HCT116 (cell line): ENCODE data around the gene KCNQ4. TPM values are rescaled to one million over a fixed set of nuclear protein-coding genes. Genes with fewer than 3 reads are reported as not detected.

Experiments
- ATAC-seq: fragments of 200-7000 bp; cut with Tn5 transposase; 2 replicates; pipeline ENCODE4 v1.9.1; 2020; ENCODE audit warnings: mild to moderate bottlenecking, moderate library complexity
- BruUV-seq: library from RNA; stranded (reverse); fragments of 400-500 nt; replicated peaks from 2 replicates; lab custom pipeline; 2021; lab: Mats Ljungman, UMichigan
- CTCF ChIA-PET: fragments of 300-600 bp; sonication (Branson Sonifier 250); formaldehyde crosslinking; loops from one replicate; lab custom pipeline; 2021; ENCODE audit warnings: antibody characterized with exemption; lab: Charles Lee
- POLR2A ChIA-PET: fragments of 300-600, 350-600 bp; sonication (Branson Sonifier 250); formaldehyde crosslinking; loops from one replicate; lab custom pipeline; 2021; ENCODE audit warnings: antibody characterized with exemption; lab: Charles Lee
- RAD21 ChIA-PET, 2 experiments: fragments of 300-600 bp; sonication (Branson Sonifier 250); formaldehyde crosslinking; loops; one replicate each; lab custom pipeline; 2023; ENCODE audit warnings: low total read pairs in 2 of 2; ENCODE audit not compliant: uncharacterized antibody in 2 of 2, unreplicated experiment in 2 of 2, low non-redundant PET in 1 of 2; lab: Charles Lee
- DNase-seq: peaks from one replicate; pipeline ENCODE4 v3.0.0-alpha.2; 2010; ENCODE audit warnings: low read depth, low spot score
- H2AFZ ChIP-seq: fragments of 200-600 bp; shearing (Covaris generic), sonication (generic); 2 replicates; pipeline ENCODE4 v1.6.1; 2017; ENCODE audit warnings: low read depth, mixed run types, mixed read lengths, antibody characterized with exemption, low read length; ENCODE audit not compliant: poor library complexity, severe bottlenecking
- H3K27ac ChIP-seq: 2 replicates; pipeline ENCODE4 v1.5.1; 2012; ENCODE audit warnings: low read depth, low read length
- H3K27me3 ChIP-seq: fragments of 200-600 bp; sonication (generic); 2 replicates; pipeline ENCODE4 v1.6.1; 2016; ENCODE audit warnings: mixed run types, low read length, mixed read lengths; ENCODE audit not compliant: insufficient read depth
- H3K36me3 ChIP-seq, 2 experiments: fragments of 200-500 bp in 1 of 2; fragments of 200-600 bp in 1 of 2; sonication (Bioruptor generic) in 1 of 2; sonication (generic) in 1 of 2; 2 replicates each; pipeline versions ENCODE4 v1.5.1 to v1.6.1; 2014 to 2016; ENCODE audit warnings: low read length in 2 of 2, inconsistent platforms in 1 of 2, mixed read lengths in 1 of 2, mixed run types in 1 of 2; ENCODE audit not compliant: insufficient read depth in 2 of 2, control insufficient read depth in 1 of 2
- H3K4me1 ChIP-seq, 2 experiments: fragments of 200-600 bp in 1 of 2; sonication (generic) in 1 of 2; 2 replicates each; pipeline versions ENCODE4 v1.5.1 to v1.6.1; 2012 to 2017; ENCODE audit warnings: low read length in 2 of 2, inconsistent platforms in 1 of 2, mild to moderate bottlenecking in 1 of 2, mixed read lengths in 1 of 2, mixed run types in 1 of 2, moderate library complexity in 1 of 2; ENCODE audit not compliant: insufficient read depth in 2 of 2, control insufficient read depth in 1 of 2
- H3K4me2 ChIP-seq: fragments of 200-600 bp; sonication (generic); 2 replicates; pipeline ENCODE4 v1.6.1; 2017; ENCODE audit warnings: mixed run types, low read length, mixed read lengths
- H3K4me3 ChIP-seq, 2 experiments: fragments of 200-600 bp in 1 of 2; sonication (generic) in 1 of 2; replicated peaks in 1 of 2; 2 replicates each; pipeline ENCODE4 v1.5.1; 2011 to 2016; ENCODE audit warnings: low read length in 2 of 2, control low read depth in 1 of 2, low read depth in 1 of 2, mild to moderate bottlenecking in 1 of 2, mixed read lengths in 1 of 2, mixed run types in 1 of 2
- H3K79me2 ChIP-seq: fragments of 200-600 bp; sonication (generic); 2 replicates; pipeline ENCODE4 v1.6.1; 2017; ENCODE audit warnings: mild to moderate bottlenecking, mixed run types, low read length, moderate library complexity, mixed read lengths; ENCODE audit not compliant: insufficient read depth
- H3K9ac ChIP-seq: fragments of 200-600 bp; sonication (generic); 2 replicates; pipeline ENCODE4 v1.6.1; 2016; ENCODE audit warnings: low read length, mixed read lengths
- H3K9me2 ChIP-seq: fragments of 200-600 bp; sonication (generic), shearing (Covaris generic); 2 replicates; pipeline ENCODE4 v1.6.1; 2017; ENCODE audit warnings: mixed run types, mild to moderate bottlenecking, moderate library complexity; ENCODE audit not compliant: insufficient read depth
- H3K9me3 ChIP-seq, 2 experiments: fragments of 200-500 bp in 1 of 2; fragments of 200-600 bp in 1 of 2; sonication (Bioruptor generic) in 1 of 2; sonication (generic) in 1 of 2; 2 replicates each; pipeline ENCODE4 v1.6.1; 2014 to 2017; ENCODE audit warnings: low read length in 2 of 2, mixed read lengths in 2 of 2, inconsistent platforms in 1 of 2, low read depth in 1 of 2, mild to moderate bottlenecking in 1 of 2, mixed run types in 1 of 2, moderate library complexity in 1 of 2; ENCODE audit not compliant: control insufficient read depth in 1 of 2, insufficient read depth in 1 of 2
- H4K20me1 ChIP-seq: fragments of 200-600 bp; sonication (generic), shearing (Covaris generic); 2 replicates; pipeline ENCODE4 v1.6.1; 2017; ENCODE audit warnings: mixed run types, mild to moderate bottlenecking, moderate library complexity; ENCODE audit not compliant: insufficient read depth
- CEBPB ChIP-seq: IDR thresholded peaks from 2 replicates; pipeline ENCODE4 v1.6.1; 2012; ENCODE audit warnings: low read depth
- ELF1 ChIP-seq: IDR thresholded peaks from 2 replicates; pipeline ENCODE4 v1.6.1; 2012; ENCODE audit warnings: low read depth, borderline replicate concordance
- EZH2 ChIP-seq: fragments of 200-600 bp; sonication (generic); IDR thresholded peaks from 2 replicates; pipeline ENCODE4 v1.6.1; 2017; ENCODE audit warnings: antibody characterized with exemption, mixed run types
- EZH2phosphoT487 ChIP-seq: fragments of 200-600 bp; IDR thresholded peaks from 2 replicates; pipeline ENCODE4 v1.6.1; 2018; ENCODE audit warnings: antibody characterized with exemption, borderline replicate concordance
- FOSL1 ChIP-seq: IDR thresholded peaks from 2 replicates; pipeline ENCODE4 v1.6.1; 2012; ENCODE audit warnings: low read depth
- JUND ChIP-seq: IDR thresholded peaks from 2 replicates; pipeline ENCODE4 v1.6.1; 2012
- RAD21 ChIP-seq: IDR thresholded peaks from 2 replicates; pipeline ENCODE4 v1.6.1; 2012; ENCODE audit warnings: low read depth, mild to moderate bottlenecking
- SIN3A ChIP-seq: IDR thresholded peaks from 2 replicates; pipeline ENCODE4 v1.6.1; 2012; ENCODE audit warnings: low read depth
- YY1 ChIP-seq: IDR thresholded peaks from 2 replicates; pipeline ENCODE4 v1.6.1; 2011; ENCODE audit warnings: low read length, low read depth, moderate library complexity, mild to moderate bottlenecking; ENCODE audit not compliant: insufficient replicate concordance; ENCODE audit errors: extremely low read depth
- ZFX ChIP-seq: fragments of 450-650 bp; IDR thresholded peaks from 2 replicates; pipeline ENCODE4 v1.6.1; 2017
- intact Hi-C: fragments of 100-400 bp; cut with micrococcal nuclease; formaldehyde crosslinking; loops from 2 replicates; pipeline ENCODE4 v1.10.0; 2022
- total RNA-seq: library from RNA; stranded (reverse); gene quantifications from one replicate; pipeline ENCODE4 v1.2.1, GENCODE V29; 2021; ENCODE audit not compliant: unreplicated experiment
- TF ChIP-seq, protein P1 (sequence below): IDR thresholded peaks from 2 replicates; pipeline ENCODE4 v1.6.1; 2012; ENCODE audit warnings: low read depth
- TF ChIP-seq, protein P2 (sequence below): IDR thresholded peaks from 2 replicates; pipeline ENCODE4 v1.6.1; 2012
- TF ChIP-seq, protein P3 (sequence below), 3 experiments: fragments of 200-600 bp in 1 of 3; sonication (generic) in 1 of 3; IDR thresholded peaks in 2 of 3; conservative IDR thresholded peaks in 1 of 3; 2 replicates each; pipeline ENCODE4 v1.5.1; 2012 to 2017; ENCODE audit warnings: low read depth in 2 of 3, low read length in 2 of 3, antibody characterized with exemption in 1 of 3, borderline replicate concordance in 1 of 3, control low read depth in 1 of 3, mild to moderate bottlenecking in 1 of 3, mixed read lengths in 1 of 3, mixed run types in 1 of 3, moderate library complexity in 1 of 3; ENCODE audit not compliant: insufficient read depth in 1 of 3
- TF ChIP-seq, protein P4 (sequence below): IDR thresholded peaks from 2 replicates; pipeline ENCODE4 v1.6.1; 2011; ENCODE audit warnings: mild to moderate bottlenecking, low read length, moderate library complexity; ENCODE audit not compliant: insufficient replicate concordance; ENCODE audit errors: extremely low read depth

The KCNQ4 gene
- total RNA-seq, 1 experiment from 2014 or later, result 4.1 TPM

DNA sequence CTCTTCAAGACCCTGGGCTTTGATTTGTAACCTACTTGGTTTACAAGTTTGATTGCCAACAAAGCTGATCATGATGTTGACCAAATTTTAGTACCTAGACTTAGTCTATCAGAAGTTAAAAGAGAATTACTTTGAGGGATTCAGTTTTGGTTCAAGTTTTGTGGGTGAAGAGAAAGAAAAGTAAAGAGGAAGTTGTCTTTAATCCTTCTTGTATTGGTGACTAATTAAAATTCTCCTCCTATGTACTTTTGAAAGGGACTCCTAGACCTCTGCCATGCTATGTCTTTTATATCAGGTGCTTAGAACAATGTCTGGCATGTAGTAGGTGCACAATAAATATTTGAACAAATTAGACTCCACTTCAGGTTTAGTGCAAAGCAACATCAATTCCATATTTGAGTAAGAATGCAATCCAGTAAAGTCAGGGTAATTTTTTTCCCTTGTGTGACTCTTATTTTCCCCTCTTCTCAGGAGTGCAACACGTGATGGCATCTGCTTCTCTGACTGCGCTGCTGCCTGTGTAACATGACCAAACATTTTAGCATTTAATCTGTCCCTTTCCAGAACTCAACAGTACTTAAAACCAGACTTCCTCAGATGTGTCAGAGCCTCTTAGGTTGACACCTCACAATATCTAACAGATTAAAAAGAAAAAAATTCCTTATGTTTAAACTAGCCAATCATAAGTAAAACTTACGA lies 41.1 kb upstream of the KCNQ4 start:
- Histone ChIP-seq H3K4me2 (no peak overlapping the region), H3K4me1 (no peaks in the 10 kb centered on the region), H3K4me3 (no peak overlapping the region), H3K9ac (no peak overlapping the region), H3K27me3 (no peaks in the 10 kb centered on the region), H3K9me2 (no peaks in the 10 kb centered on the region), H3K9me3 (no peaks in the 10 kb centered on the region), H2AFZ (no peak overlapping the region), H3K36me3 (peaks cover 2 to 14% of the 10 kb centered on the region in 2 experiments; a peak in 3 of 4 replicates), H3K27ac (no peak overlapping the region), H3K79me2 (peaks cover 28% of the 10 kb centered on the region; the same call in 1 of the 2 replicates), H4K20me1 (no peaks in the 10 kb centered on the region)
- TF ChIP-seq EZH2, result no peak
- TF ChIP-seq FOSL1, result no peak
- TF ChIP-seq, protein P1, sequence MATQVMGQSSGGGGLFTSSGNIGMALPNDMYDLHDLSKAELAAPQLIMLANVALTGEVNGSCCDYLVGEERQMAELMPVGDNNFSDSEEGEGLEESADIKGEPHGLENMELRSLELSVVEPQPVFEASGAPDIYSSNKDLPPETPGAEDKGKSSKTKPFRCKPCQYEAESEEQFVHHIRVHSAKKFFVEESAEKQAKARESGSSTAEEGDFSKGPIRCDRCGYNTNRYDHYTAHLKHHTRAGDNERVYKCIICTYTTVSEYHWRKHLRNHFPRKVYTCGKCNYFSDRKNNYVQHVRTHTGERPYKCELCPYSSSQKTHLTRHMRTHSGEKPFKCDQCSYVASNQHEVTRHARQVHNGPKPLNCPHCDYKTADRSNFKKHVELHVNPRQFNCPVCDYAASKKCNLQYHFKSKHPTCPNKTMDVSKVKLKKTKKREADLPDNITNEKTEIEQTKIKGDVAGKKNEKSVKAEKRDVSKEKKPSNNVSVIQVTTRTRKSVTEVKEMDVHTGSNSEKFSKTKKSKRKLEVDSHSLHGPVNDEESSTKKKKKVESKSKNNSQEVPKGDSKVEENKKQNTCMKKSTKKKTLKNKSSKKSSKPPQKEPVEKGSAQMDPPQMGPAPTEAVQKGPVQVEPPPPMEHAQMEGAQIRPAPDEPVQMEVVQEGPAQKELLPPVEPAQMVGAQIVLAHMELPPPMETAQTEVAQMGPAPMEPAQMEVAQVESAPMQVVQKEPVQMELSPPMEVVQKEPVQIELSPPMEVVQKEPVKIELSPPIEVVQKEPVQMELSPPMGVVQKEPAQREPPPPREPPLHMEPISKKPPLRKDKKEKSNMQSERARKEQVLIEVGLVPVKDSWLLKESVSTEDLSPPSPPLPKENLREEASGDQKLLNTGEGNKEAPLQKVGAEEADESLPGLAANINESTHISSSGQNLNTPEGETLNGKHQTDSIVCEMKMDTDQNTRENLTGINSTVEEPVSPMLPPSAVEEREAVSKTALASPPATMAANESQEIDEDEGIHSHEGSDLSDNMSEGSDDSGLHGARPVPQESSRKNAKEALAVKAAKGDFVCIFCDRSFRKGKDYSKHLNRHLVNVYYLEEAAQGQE, result no peak
- no peak for TF ChIP-seq SIN3A
- TF ChIP-seq YY1, result no peak
- no peak for TF ChIP-seq ZFX
- TF ChIP-seq ELF1, result no peak
- TF ChIP-seq EZH2phosphoT487, result no peak
- TF ChIP-seq CEBPB, result no peak
- TF ChIP-seq, protein P2, sequence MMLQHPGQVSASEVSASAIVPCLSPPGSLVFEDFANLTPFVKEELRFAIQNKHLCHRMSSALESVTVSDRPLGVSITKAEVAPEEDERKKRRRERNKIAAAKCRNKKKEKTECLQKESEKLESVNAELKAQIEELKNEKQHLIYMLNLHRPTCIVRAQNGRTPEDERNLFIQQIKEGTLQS, result no peak
- TF ChIP-seq, protein P3, sequence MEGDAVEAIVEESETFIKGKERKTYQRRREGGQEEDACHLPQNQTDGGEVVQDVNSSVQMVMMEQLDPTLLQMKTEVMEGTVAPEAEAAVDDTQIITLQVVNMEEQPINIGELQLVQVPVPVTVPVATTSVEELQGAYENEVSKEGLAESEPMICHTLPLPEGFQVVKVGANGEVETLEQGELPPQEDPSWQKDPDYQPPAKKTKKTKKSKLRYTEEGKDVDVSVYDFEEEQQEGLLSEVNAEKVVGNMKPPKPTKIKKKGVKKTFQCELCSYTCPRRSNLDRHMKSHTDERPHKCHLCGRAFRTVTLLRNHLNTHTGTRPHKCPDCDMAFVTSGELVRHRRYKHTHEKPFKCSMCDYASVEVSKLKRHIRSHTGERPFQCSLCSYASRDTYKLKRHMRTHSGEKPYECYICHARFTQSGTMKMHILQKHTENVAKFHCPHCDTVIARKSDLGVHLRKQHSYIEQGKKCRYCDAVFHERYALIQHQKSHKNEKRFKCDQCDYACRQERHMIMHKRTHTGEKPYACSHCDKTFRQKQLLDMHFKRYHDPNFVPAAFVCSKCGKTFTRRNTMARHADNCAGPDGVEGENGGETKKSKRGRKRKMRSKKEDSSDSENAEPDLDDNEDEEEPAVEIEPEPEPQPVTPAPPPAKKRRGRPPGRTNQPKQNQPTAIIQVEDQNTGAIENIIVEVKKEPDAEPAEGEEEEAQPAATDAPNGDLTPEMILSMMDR (IDR thresholded peaks at IDR 0.05 in 2 of 3, conservative IDR thresholded peaks at IDR 0.05 in 1 of 3; ENCODE audit: borderline replicate concordance in 1 of 3, insufficient read depth in 1 of 3, low read depth in 2 of 3, low read length in 2 of 3), result no peak
- no peak for TF ChIP-seq JUND
- no peak for TF ChIP-seq RAD21
- TF ChIP-seq, protein P4, sequence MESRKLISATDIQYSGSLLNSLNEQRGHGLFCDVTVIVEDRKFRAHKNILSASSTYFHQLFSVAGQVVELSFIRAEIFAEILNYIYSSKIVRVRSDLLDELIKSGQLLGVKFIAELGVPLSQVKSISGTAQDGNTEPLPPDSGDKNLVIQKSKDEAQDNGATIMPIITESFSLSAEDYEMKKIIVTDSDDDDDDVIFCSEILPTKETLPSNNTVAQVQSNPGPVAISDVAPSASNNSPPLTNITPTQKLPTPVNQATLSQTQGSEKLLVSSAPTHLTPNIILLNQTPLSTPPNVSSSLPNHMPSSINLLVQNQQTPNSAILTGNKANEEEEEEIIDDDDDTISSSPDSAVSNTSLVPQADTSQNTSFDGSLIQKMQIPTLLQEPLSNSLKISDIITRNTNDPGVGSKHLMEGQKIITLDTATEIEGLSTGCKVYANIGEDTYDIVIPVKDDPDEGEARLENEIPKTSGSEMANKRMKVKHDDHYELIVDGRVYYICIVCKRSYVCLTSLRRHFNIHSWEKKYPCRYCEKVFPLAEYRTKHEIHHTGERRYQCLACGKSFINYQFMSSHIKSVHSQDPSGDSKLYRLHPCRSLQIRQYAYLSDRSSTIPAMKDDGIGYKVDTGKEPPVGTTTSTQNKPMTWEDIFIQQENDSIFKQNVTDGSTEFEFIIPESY, result no peak
- no TSS peak for BruUV-seq
- ChIA-PET RAD21 (no interaction called here), POLR2A (no interaction called here), CTCF (no interaction called here)
- DNase-seq, result no peak
- no peak for ATAC-seq
- intact Hi-C loops, result no loop called here
